SU-DHL-6 (cell line): ENCODE results near the gene RASGRF2.

Experiments
- EZH2phosphoT487 ChIP-seq: fragments of 200-600 bp; sonication (generic), shearing (Covaris generic); conservative IDR thresholded peaks from 2 replicates; pipeline ENCODE4 v1.6.1; 2018; ENCODE audit warnings: mild to moderate bottlenecking, antibody characterized with exemption, low read length, moderate library complexity, mixed read lengths
- TF ChIP-seq, protein P1 (sequence below): fragments of 200-600 bp; sonication (generic); IDR thresholded peaks from one replicate; pipeline ENCODE4 v1.5.1; 2017; ENCODE audit warnings: antibody characterized with exemption, mild to moderate bottlenecking, low read length, moderate library complexity; ENCODE audit not compliant: insufficient read depth, poor library complexity, severe bottlenecking

DNA sequence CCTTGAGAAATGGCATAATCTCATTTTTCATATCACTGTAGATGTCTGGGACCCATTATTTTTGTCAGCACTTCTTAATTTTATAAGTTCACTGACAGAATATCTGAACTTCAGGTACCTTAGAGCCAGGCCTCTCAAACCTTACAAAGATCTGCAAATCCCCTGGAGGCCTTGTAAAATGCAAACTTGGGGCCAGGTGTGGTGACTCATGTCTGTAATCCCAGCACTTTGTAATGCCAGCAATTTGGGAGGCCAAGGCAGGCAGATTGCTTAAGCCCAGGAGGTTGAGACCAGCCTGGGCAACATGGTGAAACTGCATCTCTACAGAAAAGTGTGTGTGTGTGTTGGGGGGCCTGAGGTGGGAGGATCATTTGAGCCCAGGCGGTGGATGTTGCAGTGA lies 30.8 kb downstream of the RASGRF2 start:
- TF ChIP-seq EZH2phosphoT487 = no peak
- TF ChIP-seq, protein P1, sequence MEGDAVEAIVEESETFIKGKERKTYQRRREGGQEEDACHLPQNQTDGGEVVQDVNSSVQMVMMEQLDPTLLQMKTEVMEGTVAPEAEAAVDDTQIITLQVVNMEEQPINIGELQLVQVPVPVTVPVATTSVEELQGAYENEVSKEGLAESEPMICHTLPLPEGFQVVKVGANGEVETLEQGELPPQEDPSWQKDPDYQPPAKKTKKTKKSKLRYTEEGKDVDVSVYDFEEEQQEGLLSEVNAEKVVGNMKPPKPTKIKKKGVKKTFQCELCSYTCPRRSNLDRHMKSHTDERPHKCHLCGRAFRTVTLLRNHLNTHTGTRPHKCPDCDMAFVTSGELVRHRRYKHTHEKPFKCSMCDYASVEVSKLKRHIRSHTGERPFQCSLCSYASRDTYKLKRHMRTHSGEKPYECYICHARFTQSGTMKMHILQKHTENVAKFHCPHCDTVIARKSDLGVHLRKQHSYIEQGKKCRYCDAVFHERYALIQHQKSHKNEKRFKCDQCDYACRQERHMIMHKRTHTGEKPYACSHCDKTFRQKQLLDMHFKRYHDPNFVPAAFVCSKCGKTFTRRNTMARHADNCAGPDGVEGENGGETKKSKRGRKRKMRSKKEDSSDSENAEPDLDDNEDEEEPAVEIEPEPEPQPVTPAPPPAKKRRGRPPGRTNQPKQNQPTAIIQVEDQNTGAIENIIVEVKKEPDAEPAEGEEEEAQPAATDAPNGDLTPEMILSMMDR = no peak
